ENCODE results near the gene ARHGAP4.

Gene ARHGAP4

GRCh38 chrX:153867671-153868070 is 58.4 kb downstream of the ARHGAP4 start:
- H3K4me3 ChIP-seq (replicated peaks; ENCODE audit: low read depth, low read length): no peak overlapping the region
- DNase-seq (ENCODE audit: low read depth): no peak
- TF ChIP-seq, protein P1, sequence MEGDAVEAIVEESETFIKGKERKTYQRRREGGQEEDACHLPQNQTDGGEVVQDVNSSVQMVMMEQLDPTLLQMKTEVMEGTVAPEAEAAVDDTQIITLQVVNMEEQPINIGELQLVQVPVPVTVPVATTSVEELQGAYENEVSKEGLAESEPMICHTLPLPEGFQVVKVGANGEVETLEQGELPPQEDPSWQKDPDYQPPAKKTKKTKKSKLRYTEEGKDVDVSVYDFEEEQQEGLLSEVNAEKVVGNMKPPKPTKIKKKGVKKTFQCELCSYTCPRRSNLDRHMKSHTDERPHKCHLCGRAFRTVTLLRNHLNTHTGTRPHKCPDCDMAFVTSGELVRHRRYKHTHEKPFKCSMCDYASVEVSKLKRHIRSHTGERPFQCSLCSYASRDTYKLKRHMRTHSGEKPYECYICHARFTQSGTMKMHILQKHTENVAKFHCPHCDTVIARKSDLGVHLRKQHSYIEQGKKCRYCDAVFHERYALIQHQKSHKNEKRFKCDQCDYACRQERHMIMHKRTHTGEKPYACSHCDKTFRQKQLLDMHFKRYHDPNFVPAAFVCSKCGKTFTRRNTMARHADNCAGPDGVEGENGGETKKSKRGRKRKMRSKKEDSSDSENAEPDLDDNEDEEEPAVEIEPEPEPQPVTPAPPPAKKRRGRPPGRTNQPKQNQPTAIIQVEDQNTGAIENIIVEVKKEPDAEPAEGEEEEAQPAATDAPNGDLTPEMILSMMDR (IDR thresholded peaks at IDR 0.05; ENCODE audit: low read length, missing control alignments): no peak

GRCh38 chrX:153867139-153867538 is 58.9 kb downstream of the ARHGAP4 start:
- DNase-seq (ENCODE audit: low read depth): no peak
- TF ChIP-seq, protein P1 (IDR thresholded peaks at IDR 0.05; ENCODE audit: low read length, missing control alignments): no peak
- no peak overlapping the region for H3K4me3 ChIP-seq (replicated peaks; ENCODE audit: low read depth, low read length)

DNA sequence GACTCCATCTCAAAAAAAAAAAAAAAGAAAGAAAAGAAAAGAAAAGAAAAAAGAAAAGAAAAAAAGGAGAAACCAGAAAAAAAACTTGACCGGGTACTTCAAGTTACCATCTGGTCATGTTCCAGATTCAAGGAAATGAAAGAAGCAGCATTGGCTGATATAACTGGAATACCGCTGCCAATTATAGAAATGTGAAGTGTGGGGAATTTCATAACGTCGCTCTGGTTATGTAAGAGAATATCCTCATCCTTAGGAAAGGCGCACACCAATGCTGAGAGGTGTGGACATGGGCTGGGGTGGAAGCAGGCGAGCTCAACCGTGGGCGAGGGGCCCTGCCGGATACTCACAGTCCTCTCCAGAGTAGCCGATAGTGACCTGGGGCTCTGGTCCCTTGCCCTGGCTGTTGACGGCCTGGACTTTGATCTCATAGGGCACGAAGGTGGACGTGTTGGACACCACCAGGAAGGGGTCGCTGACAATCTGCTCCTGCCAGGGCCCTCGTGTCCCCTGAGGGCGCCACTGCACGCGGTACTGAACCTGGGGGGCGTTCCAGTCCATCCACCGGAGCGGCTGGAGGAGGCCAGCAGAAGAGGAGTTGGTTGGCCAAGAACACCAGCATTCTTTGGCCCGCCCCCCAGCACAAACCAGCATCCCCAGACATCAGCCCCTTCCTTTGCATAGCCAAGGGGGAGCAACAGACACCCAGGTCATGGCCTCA is 59.6 kb downstream of the ARHGAP4 start:
- TF ChIP-seq, protein P1 (IDR thresholded peaks at IDR 0.05; ENCODE audit: low read length, missing control alignments): no peak
- H3K4me3 ChIP-seq (replicated peaks; ENCODE audit: low read depth, low read length): no peak overlapping the region
- DNase-seq (ENCODE audit: low read depth): no peak

- TF ChIP-seq, protein P1 (IDR thresholded peaks at IDR 0.05; ENCODE audit: low read length, missing control alignments): no peak
- no peak for DNase-seq (ENCODE audit: low read depth)
Measured at GRCh38 chrX:153865685-153866084, 60.4 kb downstream of the ARHGAP4 start.

DNA sequence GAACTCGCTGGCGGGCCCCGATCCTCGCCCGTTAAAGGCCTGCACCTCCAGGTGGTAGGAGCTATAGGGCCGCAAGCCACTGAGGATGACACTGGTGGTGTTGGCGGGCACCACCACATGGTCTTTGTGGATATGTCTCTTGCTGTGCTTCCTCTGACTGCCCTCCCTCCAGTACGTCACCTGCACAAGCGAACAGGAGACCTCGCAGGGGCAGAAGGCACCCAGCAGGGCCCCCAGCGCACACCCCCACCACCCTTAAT is 60.8 kb downstream of the ARHGAP4 start:
- TF ChIP-seq, protein P1 (IDR thresholded peaks at IDR 0.05; ENCODE audit: low read length, missing control alignments): no peak
- no peak for DNase-seq (ENCODE audit: low read depth)
- no peak overlapping the region for H3K4me3 ChIP-seq (replicated peaks; ENCODE audit: low read depth, low read length)

More at GRCh38 chrX:153865685-153866084, 60.4 kb downstream of the ARHGAP4 start:
- no peak overlapping the region for H3K4me3 ChIP-seq (replicated peaks; ENCODE audit: low read depth, low read length)

GRCh38 chrX:153864561-153865320 is 61.3 kb downstream of the ARHGAP4 start:
- TF ChIP-seq, protein P1 (IDR thresholded peaks at IDR 0.05; ENCODE audit: low read length, missing control alignments): no peak
- no peak overlapping the region for H3K4me3 ChIP-seq (replicated peaks; ENCODE audit: low read depth, low read length)
- no peak for DNase-seq (ENCODE audit: low read depth)
